ENCODE results near the gene CP. TPM values are rescaled to one million over a fixed set of nuclear protein-coding genes. Genes with fewer than 3 reads are reported as not detected.

CP gene
- total and polyA plus RNA-seq, 2 of the 13 experiments (the other 11 are each of a cell fraction or from before 2014, with no cell fraction given), result 42.6 to 789 TPM

DNA sequence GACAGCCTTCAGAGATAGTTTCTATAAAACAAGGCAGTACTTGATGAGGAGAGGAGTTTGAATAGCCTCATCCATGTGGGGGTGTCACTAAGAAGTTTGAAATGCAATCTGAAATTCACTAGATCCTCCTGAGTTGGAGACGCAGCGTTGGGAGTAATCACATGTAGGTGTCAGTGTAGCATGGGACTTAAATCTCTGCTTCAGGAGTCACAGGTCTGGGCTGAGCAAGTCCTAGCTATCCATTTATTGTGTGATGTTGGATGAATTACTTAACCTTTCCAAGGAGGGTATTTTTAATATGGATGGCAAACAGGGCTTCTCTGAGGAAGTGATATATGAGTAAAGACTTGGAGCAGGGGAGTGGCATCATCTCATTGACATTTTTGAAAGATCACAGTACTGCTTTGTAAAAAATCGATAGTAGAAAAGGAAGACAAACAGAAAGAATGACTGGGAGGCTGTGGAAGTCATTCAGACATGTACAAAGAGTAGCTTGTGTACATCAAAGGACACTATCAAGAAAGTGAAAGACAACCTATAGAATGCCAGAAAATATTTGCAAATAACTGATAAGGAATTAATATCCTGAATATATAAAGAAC lies 17.1 kb downstream of the CP start (continued):
- TF ChIP-seq FOSL1 (CRISPR knock-in tag; IDR thresholded peaks at IDR 0.05; ENCODE audit: borderline replicate concordance) (no peak), ELF3 (CRISPR knock-in tag; IDR thresholded peaks at IDR 0.05) (peak; percentile 45; the same call in 1 of the 2 replicates), KAT7 (CRISPR knock-in tag; IDR thresholded peaks at IDR 0.05; ENCODE audit: borderline replicate concordance) (no peak), NFIC (IDR thresholded peaks at IDR 0.05; ENCODE audit: low read length) (peak; percentile 81; the same call in 1 of the 2 replicates), TEAD2 (CRISPR knock-in tag; IDR thresholded peaks at IDR 0.05) (no peak), ZKSCAN1 (IDR thresholded peaks at IDR 0.05; ENCODE audit: low read length) (no peak), ZNF331 (CRISPR knock-in tag; IDR thresholded peaks at IDR 0.05) (0 out of 2 replicates have a peak, but pooled peaks have one; percentile 24), FOXM1 (CRISPR knock-in tag; IDR thresholded peaks at IDR 0.05) (no peak), ZNF451 (CRISPR knock-in tag; IDR thresholded peaks at IDR 0.05) (no peak), RELA (CRISPR knock-in tag; IDR thresholded peaks at IDR 0.05) (no peak), TMF1 (CRISPR knock-in tag; IDR thresholded peaks at IDR 0.05; ENCODE audit: low read depth) (no peak), TSC22D2 (CRISPR knock-in tag; IDR thresholded peaks at IDR 0.05; ENCODE audit: borderline replicate concordance) (no peak), ARNT2 (CRISPR knock-in tag; IDR thresholded peaks at IDR 0.05; ENCODE audit: low read depth) (no peak), ZNF564 (CRISPR knock-in tag; IDR thresholded peaks at IDR 0.05) (no peak), SIX4 (CRISPR knock-in tag; IDR thresholded peaks at IDR 0.05) (no peak), ZNF180 (CRISPR knock-in tag; IDR thresholded peaks at IDR 0.05; ENCODE audit: borderline replicate concordance, low read depth) (no peak), THYN1 (CRISPR knock-in tag; IDR thresholded peaks at IDR 0.05; ENCODE audit: borderline replicate concordance, low read depth) (no peak), U2AF1 (optimal IDR thresholded peaks at IDR 0.05; ENCODE audit: low read depth, low read length) (no peak), ATF7 (IDR thresholded peaks at IDR 0.05) (no peak), ATF7 (CRISPR knock-in tag; IDR thresholded peaks at IDR 0.05) (no peak)
- TF ChIP-seq, protein P1, sequence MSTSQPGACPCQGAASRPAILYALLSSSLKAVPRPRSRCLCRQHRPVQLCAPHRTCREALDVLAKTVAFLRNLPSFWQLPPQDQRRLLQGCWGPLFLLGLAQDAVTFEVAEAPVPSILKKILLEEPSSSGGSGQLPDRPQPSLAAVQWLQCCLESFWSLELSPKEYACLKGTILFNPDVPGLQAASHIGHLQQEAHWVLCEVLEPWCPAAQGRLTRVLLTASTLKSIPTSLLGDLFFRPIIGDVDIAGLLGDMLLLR (CRISPR knock-in tag; IDR thresholded peaks at IDR 0.05), result no peak
- TF ChIP-seq, protein P2, sequence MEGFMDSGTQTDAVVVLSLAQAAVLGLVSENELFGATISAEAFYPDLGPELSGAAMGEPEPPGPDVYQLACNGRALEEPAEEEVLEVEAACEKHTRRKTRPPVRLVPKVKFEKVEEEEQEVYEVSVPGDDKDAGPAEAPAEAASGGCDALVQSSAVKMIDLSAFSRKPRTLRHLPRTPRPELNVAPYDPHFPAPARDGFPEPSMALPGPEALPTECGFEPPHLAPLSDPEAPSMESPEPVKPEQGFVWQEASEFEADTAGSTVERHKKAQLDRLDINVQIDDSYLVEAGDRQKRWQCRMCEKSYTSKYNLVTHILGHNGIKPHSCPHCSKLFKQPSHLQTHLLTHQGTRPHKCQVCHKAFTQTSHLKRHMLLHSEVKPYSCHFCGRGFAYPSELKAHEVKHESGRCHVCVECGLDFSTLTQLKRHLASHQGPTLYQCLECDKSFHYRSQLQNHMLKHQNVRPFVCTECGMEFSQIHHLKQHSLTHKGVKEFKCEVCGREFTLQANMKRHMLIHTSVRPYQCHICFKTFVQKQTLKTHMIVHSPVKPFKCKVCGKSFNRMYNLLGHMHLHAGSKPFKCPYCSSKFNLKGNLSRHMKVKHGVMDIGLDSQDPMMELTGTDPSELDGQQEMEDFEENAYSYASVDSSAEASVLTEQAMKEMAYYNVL (CRISPR knock-in tag; IDR thresholded peaks at IDR 0.05; ENCODE audit: borderline replicate concordance), result peak; percentile 57; the same call in 1 of the 2 replicates
- TF ChIP-seq, protein P3, sequence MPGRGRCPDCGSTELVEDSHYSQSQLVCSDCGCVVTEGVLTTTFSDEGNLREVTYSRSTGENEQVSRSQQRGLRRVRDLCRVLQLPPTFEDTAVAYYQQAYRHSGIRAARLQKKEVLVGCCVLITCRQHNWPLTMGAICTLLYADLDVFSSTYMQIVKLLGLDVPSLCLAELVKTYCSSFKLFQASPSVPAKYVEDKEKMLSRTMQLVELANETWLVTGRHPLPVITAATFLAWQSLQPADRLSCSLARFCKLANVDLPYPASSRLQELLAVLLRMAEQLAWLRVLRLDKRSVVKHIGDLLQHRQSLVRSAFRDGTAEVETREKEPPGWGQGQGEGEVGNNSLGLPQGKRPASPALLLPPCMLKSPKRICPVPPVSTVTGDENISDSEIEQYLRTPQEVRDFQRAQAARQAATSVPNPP (CRISPR knock-in tag; IDR thresholded peaks at IDR 0.05), result no peak
- TF ChIP-seq, protein P4, sequence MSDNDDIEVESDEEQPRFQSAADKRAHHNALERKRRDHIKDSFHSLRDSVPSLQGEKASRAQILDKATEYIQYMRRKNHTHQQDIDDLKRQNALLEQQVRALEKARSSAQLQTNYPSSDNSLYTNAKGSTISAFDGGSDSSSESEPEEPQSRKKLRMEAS (IDR thresholded peaks at IDR 0.05), result no peak
- TF ChIP-seq, protein P5, sequence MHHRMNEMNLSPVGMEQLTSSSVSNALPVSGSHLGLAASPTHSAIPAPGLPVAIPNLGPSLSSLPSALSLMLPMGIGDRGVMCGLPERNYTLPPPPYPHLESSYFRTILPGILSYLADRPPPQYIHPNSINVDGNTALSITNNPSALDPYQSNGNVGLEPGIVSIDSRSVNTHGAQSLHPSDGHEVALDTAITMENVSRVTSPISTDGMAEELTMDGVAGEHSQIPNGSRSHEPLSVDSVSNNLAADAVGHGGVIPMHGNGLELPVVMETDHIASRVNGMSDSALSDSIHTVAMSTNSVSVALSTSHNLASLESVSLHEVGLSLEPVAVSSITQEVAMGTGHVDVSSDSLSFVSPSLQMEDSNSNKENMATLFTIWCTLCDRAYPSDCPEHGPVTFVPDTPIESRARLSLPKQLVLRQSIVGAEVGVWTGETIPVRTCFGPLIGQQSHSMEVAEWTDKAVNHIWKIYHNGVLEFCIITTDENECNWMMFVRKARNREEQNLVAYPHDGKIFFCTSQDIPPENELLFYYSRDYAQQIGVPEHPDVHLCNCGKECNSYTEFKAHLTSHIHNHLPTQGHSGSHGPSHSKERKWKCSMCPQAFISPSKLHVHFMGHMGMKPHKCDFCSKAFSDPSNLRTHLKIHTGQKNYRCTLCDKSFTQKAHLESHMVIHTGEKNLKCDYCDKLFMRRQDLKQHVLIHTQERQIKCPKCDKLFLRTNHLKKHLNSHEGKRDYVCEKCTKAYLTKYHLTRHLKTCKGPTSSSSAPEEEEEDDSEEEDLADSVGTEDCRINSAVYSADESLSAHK (CRISPR knock-in tag; IDR thresholded peaks at IDR 0.05; ENCODE audit: borderline replicate concordance), result no peak

Data from HepG2 (cell line).